Bronchial epithelial cell (primary cell): ENCODE results near the gene TPK1. TPM values are rescaled to one million over a fixed set of nuclear protein-coding genes. Genes with fewer than 3 reads are reported as not detected.

Experiments used
- DNase-seq: peaks from one replicate; pipeline ENCODE4 v3.0.0-alpha.2; 2010; ENCODE audit warnings: low read depth
- FAIRE-seq: peaks from 2 replicates; lab custom pipeline; 2011; peaks lifted over from hg19 to GRCh38; lab: Jason Lieb, UNC
- H3K27me3 ChIP-seq: 2 replicates; pipeline ENCODE4 v1.5.1; 2011; ENCODE audit warnings: low read length; ENCODE audit not compliant: control insufficient read depth, insufficient read depth
- H3K36me3 ChIP-seq: 2 replicates; pipeline ENCODE4 v1.5.1; 2011; ENCODE audit warnings: low read length; ENCODE audit not compliant: control insufficient read depth, insufficient read depth
- H3K4me3 ChIP-seq: 2 replicates; pipeline ENCODE4 v1.5.1; 2011; ENCODE audit warnings: mild to moderate bottlenecking, low read depth, low read length, control low read depth
- CTCF ChIP-seq: IDR thresholded peaks from 2 replicates; pipeline ENCODE4 v1.5.1; 2011; ENCODE audit warnings: mild to moderate bottlenecking, moderate library complexity, low read length, control low read depth, inconsistent platforms; ENCODE audit not compliant: insufficient read depth, severe bottlenecking
- total RNA-seq: library from RNA; depleted of rRNA; stranded (reverse); fragments of >200 nt; gene quantifications from 2 replicates; pipeline ENCODE4 v1.2.1, GENCODE V29; 2014

TPK1 gene
- total RNA-seq, 1 donor from 2014 or later: 2.4 TPM

- no peaks in the 10 kb centered on the region for H3K27me3 ChIP-seq
- no peak for DNase-seq
- no peaks in the 10 kb centered on the region for H3K36me3 ChIP-seq
- H3K4me3 ChIP-seq: no peak overlapping the region
- TF ChIP-seq CTCF: no peak
- no peak for FAIRE-seq
Observed at GRCh38 chr7:144517749-144518148, 318.1 kb downstream of the TPK1 start.

GRCh38 chr7:144516729-144517525, 318.9 kb downstream of the TPK1 start:
- H3K4me3 ChIP-seq: no peak overlapping the region
- no peaks in the 10 kb centered on the region for H3K36me3 ChIP-seq
- FAIRE-seq: no peak
- DNase-seq: no peak
- no peaks in the 10 kb centered on the region for H3K27me3 ChIP-seq
- no peak for TF ChIP-seq CTCF

GRCh38 chr7:144513334-144513733, 322.5 kb downstream of the TPK1 start:
- peak; percentile 23 for FAIRE-seq
- Histone ChIP-seq H3K4me3 (no peak overlapping the region), H3K27me3 (no peaks in the 10 kb centered on the region), H3K36me3 (no peaks in the 10 kb centered on the region)
- peak; percentile 18 for TF ChIP-seq CTCF
- DNase-seq: peak; percentile 27

GRCh38 chr7:144510621-144511020, 325.2 kb downstream of the TPK1 start:
- H3K4me3 ChIP-seq: no peak overlapping the region
- peak; percentile 80 for FAIRE-seq
- TF ChIP-seq CTCF: no peak
- DNase-seq: no peak
- no peaks in the 10 kb centered on the region for H3K27me3 ChIP-seq
- H3K36me3 ChIP-seq: no peaks in the 10 kb centered on the region

GRCh38 chr7:144508702-144509101, 327.2 kb downstream of the TPK1 start:
- Histone ChIP-seq H3K4me3 (no peak overlapping the region), H3K36me3 (no peaks in the 10 kb centered on the region), H3K27me3 (no peaks in the 10 kb centered on the region)
- FAIRE-seq (no peak), DNase-seq (no peak)
- TF ChIP-seq CTCF: no peak
